Lung (tissue), 12 donors: Measurements from ENCODE around the gene HIBADH. TPM values are rescaled to one million over a fixed set of nuclear protein-coding genes. Genes with fewer than 3 reads are reported as not detected.

Source experiments
- ATAC-seq: fragments of 200-7000 bp; cut with Tn5 transposase; one replicate; pipeline ENCODE4 v1.9.1; 2020; ENCODE audit warnings: moderate number of reproducible peaks; ENCODE audit not compliant: insufficient read depth, low FRiP score
- DNase-seq, 3 donors: peaks; one replicate each; pipeline ENCODE4 v3.0.0-alpha.2; 2013 to 2017
- H3K27ac ChIP-seq, 2 donors: one replicate each; pipeline ENCODE4 v1.5.1; 2013; ENCODE audit warnings: mild to moderate bottlenecking in 2 of 2, moderate library complexity in 2 of 2, control low read depth in 1 of 2, inconsistent platforms in 1 of 2, low read depth in 1 of 2, low read length in 1 of 2
- H3K27me3 ChIP-seq, 3 donors: one replicate each; pipeline ENCODE4 v1.5.1; 2013; ENCODE audit warnings: low read length in 2 of 3; ENCODE audit not compliant: control insufficient read depth in 3 of 3, insufficient read depth in 3 of 3
- H3K36me3 ChIP-seq, 4 donors: one replicate each; pipeline ENCODE4 v1.5.1; 2013; ENCODE audit warnings: low read length in 4 of 4, mild to moderate bottlenecking in 1 of 4, moderate library complexity in 1 of 4; ENCODE audit not compliant: control insufficient read depth in 4 of 4, insufficient read depth in 4 of 4
- H3K4me1 ChIP-seq, 5 donors: one replicate each; pipeline ENCODE4 v1.5.1; 2013; ENCODE audit warnings: low read length in 5 of 5, mild to moderate bottlenecking in 2 of 5, moderate library complexity in 1 of 5; ENCODE audit not compliant: control insufficient read depth in 5 of 5, insufficient read depth in 5 of 5
- H3K4me3 ChIP-seq: one replicate; pipeline ENCODE4 v1.5.1; 2013; ENCODE audit warnings: mild to moderate bottlenecking, control low read depth, moderate library complexity
- H3K9ac ChIP-seq, 2 donors: one replicate each; pipeline ENCODE4 v1.5.1; 2013; ENCODE audit warnings: low read length in 2 of 2, control low read depth in 1 of 2; ENCODE audit not compliant: insufficient read depth in 1 of 2
- H3K9me3 ChIP-seq, 4 donors: one replicate each; pipeline ENCODE4 v1.5.1; 2013; ENCODE audit warnings: low read length in 3 of 4, mild to moderate bottlenecking in 1 of 4, moderate library complexity in 1 of 4; ENCODE audit not compliant: control insufficient read depth in 4 of 4, insufficient read depth in 3 of 4
- WGBS, 2 donors: extraction: QIAGEN DNeasy Blood & Tissue Kit; methylation state at CpG; one replicate each; pipeline ENCODE4 v1.1.7; 2013; 5-methylcytosine and 5-hydroxymethylcytosine counted together
- polyA plus RNA-seq, 2 donors: library from polyadenylated mRNA; stranded (reverse); fragments of 200-250 nt; gene quantifications; one replicate each; pipeline ENCODE4 v1.2.1, GENCODE V29; 2013
- total RNA-seq, 2 donors: library from RNA; depleted of rRNA in 1 of 2; stranded (reverse); fragments of >200 nt in 1 of 2; gene quantifications; one replicate each; pipeline ENCODE4 v1.2.1, GENCODE V29; 2014 to 2021
- TF ChIP-seq, protein P1 (sequence below): IDR thresholded peaks from 2 replicates; pipeline ENCODE4 v1.5.1; 2012; ENCODE audit warnings: mild to moderate bottlenecking; ENCODE audit errors: control extremely low read depth, extremely low read depth
- donor health status: control.
- donor health status: control.
- donor health status: Bipolar disorder and iron deficiency.
- donor health status: healthy.
- donor health status: DM: yes; HTN: yes; CAD: no.

The HIBADH gene
- total and polyA plus RNA-seq, 4 donors, result 13.7 to 39.2 (median 17.4) TPM

DNA sequence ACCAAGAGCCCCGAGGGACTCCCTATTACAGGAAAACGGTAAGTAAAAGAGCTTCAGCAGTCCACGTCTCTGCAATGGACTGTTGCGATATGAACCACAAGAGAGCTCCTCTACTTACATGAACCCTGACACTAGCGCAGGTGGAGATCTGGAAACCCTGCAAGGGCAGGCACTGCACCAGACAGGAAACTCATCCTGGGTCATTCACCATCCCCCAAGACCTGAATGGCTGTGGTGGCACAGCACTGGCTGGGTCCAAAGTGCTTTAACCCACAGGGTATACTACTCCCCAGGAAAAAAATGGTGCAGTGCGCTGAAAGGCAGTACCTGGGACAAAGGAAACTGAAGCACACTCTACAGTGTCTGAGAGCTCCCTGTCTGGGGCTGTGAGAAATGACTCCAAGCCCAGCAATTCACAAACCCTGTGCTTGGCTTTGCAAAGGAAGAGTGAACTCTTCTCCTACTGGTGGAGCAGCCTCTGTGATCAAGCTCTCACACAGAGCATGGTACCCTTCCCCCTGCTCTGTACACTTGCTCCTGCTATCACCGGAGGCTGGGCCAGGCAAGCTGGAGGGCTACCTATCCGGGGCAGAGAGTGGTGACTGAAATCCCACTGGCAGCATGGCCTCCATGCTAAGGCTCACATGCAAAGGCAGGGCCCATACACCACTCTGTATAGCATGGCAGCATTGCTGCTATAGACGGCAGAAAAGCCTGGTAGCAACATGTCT lies 44.9 kb downstream of the HIBADH start:
- Histone ChIP-seq H3K9ac (no peak overlapping the region), H3K9me3 (peaks cover 3 to 19% (median 11%) of the 10 kb centered on the region in 4 donors), H3K4me3 (no peak overlapping the region), H3K27ac (no peak overlapping the region), H3K4me1 (no peaks in the 10 kb centered on the region), H3K36me3 (peaks cover 2 to 40% (median 5%) of the 10 kb centered on the region in 4 donors), H3K27me3 (no peaks in the 10 kb centered on the region)
- DNase-seq (no peak), ATAC-seq (no peak)
- WGBS, 2 donors, result 84 to 86% methylated on average over 9 of the region's 9 CpGs
- TF ChIP-seq, protein P1, sequence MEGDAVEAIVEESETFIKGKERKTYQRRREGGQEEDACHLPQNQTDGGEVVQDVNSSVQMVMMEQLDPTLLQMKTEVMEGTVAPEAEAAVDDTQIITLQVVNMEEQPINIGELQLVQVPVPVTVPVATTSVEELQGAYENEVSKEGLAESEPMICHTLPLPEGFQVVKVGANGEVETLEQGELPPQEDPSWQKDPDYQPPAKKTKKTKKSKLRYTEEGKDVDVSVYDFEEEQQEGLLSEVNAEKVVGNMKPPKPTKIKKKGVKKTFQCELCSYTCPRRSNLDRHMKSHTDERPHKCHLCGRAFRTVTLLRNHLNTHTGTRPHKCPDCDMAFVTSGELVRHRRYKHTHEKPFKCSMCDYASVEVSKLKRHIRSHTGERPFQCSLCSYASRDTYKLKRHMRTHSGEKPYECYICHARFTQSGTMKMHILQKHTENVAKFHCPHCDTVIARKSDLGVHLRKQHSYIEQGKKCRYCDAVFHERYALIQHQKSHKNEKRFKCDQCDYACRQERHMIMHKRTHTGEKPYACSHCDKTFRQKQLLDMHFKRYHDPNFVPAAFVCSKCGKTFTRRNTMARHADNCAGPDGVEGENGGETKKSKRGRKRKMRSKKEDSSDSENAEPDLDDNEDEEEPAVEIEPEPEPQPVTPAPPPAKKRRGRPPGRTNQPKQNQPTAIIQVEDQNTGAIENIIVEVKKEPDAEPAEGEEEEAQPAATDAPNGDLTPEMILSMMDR, result no peak

DNA sequence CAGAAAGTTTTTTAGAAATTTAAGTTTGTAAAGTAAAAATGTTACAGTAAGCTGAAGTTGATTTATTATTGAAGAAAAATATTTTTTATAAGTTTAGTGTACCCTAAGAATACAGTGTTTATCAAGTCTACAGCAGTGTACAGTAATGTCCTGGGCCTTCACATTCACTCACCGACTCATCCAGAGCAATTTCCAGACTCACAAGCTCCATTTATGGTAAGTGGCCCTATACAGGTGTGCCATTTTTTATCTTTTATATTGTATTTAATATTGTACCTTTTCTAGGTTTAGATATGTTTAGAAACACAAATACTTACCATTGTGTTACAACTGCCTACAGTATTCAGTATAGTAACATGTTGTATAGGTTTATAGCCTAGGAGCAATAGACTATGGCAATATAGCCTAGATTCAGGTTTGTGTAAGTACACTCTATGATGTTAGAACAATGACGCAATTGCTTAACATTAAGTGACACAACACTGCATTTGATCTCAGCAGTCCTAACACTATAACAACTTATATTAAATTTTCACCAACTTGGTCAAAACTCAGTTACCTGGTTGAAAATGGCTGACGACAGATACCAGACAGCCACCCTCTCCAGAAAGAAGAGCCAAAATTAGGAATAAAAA lies 45.7 kb downstream of the HIBADH start:
- H3K27me3 ChIP-seq, result no peaks in the 10 kb centered on the region
- no peak overlapping the region for H3K4me3 ChIP-seq
- ATAC-seq (no peak), DNase-seq (no peak)
- 64 to 66% methylated on average over 3 of the region's 3 CpGs for WGBS, 2 donors
- no peak overlapping the region for H3K27ac ChIP-seq
- no peak overlapping the region for H3K9ac ChIP-seq
- peaks cover 2 to 40% (median 5%) of the 10 kb centered on the region in 4 donors for H3K36me3 ChIP-seq
- peaks cover 3 to 18% (median 11%) of the 10 kb centered on the region in 4 donors for H3K9me3 ChIP-seq
- H3K4me1 ChIP-seq, result no peaks in the 10 kb centered on the region
- TF ChIP-seq, protein P1, result no peak

DNA sequence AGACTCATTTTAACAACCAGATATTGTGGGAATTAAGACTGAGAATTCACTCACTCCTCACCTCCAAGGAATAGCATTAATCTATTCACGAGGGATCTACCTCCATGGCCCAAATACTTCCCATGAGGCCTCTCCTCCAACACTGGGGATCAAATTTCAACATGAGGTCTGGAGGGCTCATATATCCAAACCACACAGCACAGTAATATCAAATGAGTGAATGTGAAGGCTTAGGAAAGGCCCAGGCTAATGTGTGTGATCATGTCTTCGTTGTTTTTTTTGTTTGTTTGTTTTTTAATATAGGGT lies 46.5 kb downstream of the HIBADH start:
- DNase-seq, result no peak
- no peaks in the 10 kb centered on the region for H3K27me3 ChIP-seq
- peaks cover 3 to 18% (median 8%) of the 10 kb centered on the region in 4 donors for H3K9me3 ChIP-seq
- H3K27ac ChIP-seq, result no peak overlapping the region
- H3K36me3 ChIP-seq, result peaks cover 2 to 32% (median 5%) of the 10 kb centered on the region in 4 donors
- TF ChIP-seq, protein P1, result no peak
- H3K4me1 ChIP-seq, result no peaks in the 10 kb centered on the region
- no peak overlapping the region for H3K9ac ChIP-seq
- no peak for ATAC-seq
- WGBS, 2 donors, result 98 to 100% methylated on average over 2 of the region's 2 CpGs
- no peak overlapping the region for H3K4me3 ChIP-seq
